HFF-Myc (cell line): Measurements from ENCODE around the gene KCNH5.

Experiments
- DNase-seq: peaks from one replicate; pipeline ENCODE4 v3.0.0-alpha.2; 2011; ENCODE audit warnings: low read depth; ENCODE audit errors: extremely low read depth
- H3K4me3 ChIP-seq: replicated peaks from 2 replicates; pipeline ENCODE4 v1.5.1; 2011; ENCODE audit warnings: low read depth, mild to moderate bottlenecking, control low read depth, low read length
- CTCF ChIP-seq: IDR thresholded peaks from 2 replicates; pipeline ENCODE4 v1.5.1; 2012; ENCODE audit warnings: mild to moderate bottlenecking, low read depth, low read length, control low read depth; ENCODE audit errors: missing control alignments

Gene KCNH5

GRCh38 chr14:62687818-62688217 lies 357.4 kb downstream of the KCNH5 start:
- no peak overlapping the region for H3K4me3 ChIP-seq
- no peak for DNase-seq
- no peak for TF ChIP-seq CTCF

GRCh38 chr14:62684376-62684775 lies 360.9 kb downstream of the KCNH5 start:
- no peak for DNase-seq
- no peak for TF ChIP-seq CTCF
- no peak overlapping the region for H3K4me3 ChIP-seq

- DNase-seq: no peak
- no peak for TF ChIP-seq CTCF
- H3K4me3 ChIP-seq: no peak overlapping the region
These were observed 363.1 kb downstream of the KCNH5 start for GRCh38 chr14:62682208-62682607.

- no peak for TF ChIP-seq CTCF
- no peak for DNase-seq
- no peak overlapping the region for H3K4me3 ChIP-seq
These were observed 370.6 kb downstream of the KCNH5 start for GRCh38 chr14:62674563-62675237.

GRCh38 chr14:62673014-62673755 lies 372.1 kb downstream of the KCNH5 start:
- no peak for TF ChIP-seq CTCF
- no peak for DNase-seq
- no peak overlapping the region for H3K4me3 ChIP-seq

GRCh38 chr14:62670526-62670925 lies 374.7 kb downstream of the KCNH5 start:
- TF ChIP-seq CTCF: no peak

More at GRCh38 chr14:62670526-62670925, 374.7 kb downstream of the KCNH5 start:
- no peak for DNase-seq
- no peak overlapping the region for H3K4me3 ChIP-seq
